ENCODE results near the gene ANO7. TPM values are rescaled to one million over a fixed set of nuclear protein-coding genes. Genes with fewer than 3 reads are reported as not detected.

The ANO7 gene
- 0.77 TPM for polyA plus RNA-seq (2013)

- ChIA-PET POLR2A (no interaction called here), CTCF (no interaction called here)
- Histone ChIP-seq H3K27me3 (replicated peaks in 2 of 5; ENCODE audit: control insufficient read depth in 4 of 5, insufficient read depth in 5 of 5, low read length in 4 of 5) (no peaks in the 10 kb centered on the region), H3K4me1 (ENCODE audit: control extremely low read depth in 1 of 4, control insufficient read depth in 4 of 4, insufficient read depth in 4 of 4, low read length in 3 of 4) (peaks cover 0 to 1% (median 0%) of the 10 kb centered on the region in 4 experiments), H3K4me3 (ENCODE audit: control insufficient read depth in 1 of 7, extremely low read depth in 1 of 7, insufficient read depth in 4 of 7, low read depth in 2 of 7, low read length in 6 of 7) (no peak within 1 kb of the TSS), H3K9me3 (ENCODE audit: control extremely low read depth in 1 of 5, control insufficient read depth in 4 of 5, insufficient read depth in 2 of 5, low read depth in 1 of 5, low read length in 4 of 5) (no peaks in the 10 kb centered on the region), H3K27ac (ENCODE audit: insufficient read depth in 1 of 2, low read depth in 1 of 2, low read length in 2 of 2, poor library complexity in 1 of 2, severe bottlenecking in 2 of 2) (no peak within 1 kb of the TSS), H3K36me3 (ENCODE audit: control insufficient read depth in 4 of 4, insufficient read depth in 4 of 4, low read length in 3 of 4) (peaks cover 0 to 2% (median 0%) of the 10 kb centered on the region in 4 experiments)
- DNase-seq = no peak
- 92% methylated on average over 17 of the region's 21 CpGs for WGBS (ENCODE audit: insufficient coverage)
Measured at GRCh38 chr2:241188361-241189092, at the start of gene ANO7. Gene ANO7, plus strand, starts transcription at chr2:241188677. Its CDS starts 1,387 bp downstream, at chr2:241190064.

GRCh38 chr2:241139531-241140444, 48.7 kb upstream of the ANO7 start:
- no peak for DNase-seq
- Histone ChIP-seq H3K36me3 (ENCODE audit: control insufficient read depth in 4 of 4, insufficient read depth in 4 of 4, low read length in 3 of 4) (peaks cover 6 to 85% (median 30%) of the 10 kb centered on the region in 4 experiments), H3K27ac (ENCODE audit: insufficient read depth in 1 of 2, low read depth in 1 of 2, low read length in 2 of 2, poor library complexity in 1 of 2, severe bottlenecking in 2 of 2) (no peak overlapping the region), H3K4me1 (ENCODE audit: control extremely low read depth in 1 of 4, control insufficient read depth in 4 of 4, insufficient read depth in 4 of 4, low read length in 3 of 4) (no peaks in the 10 kb centered on the region), H3K4me3 (ENCODE audit: control insufficient read depth in 1 of 7, extremely low read depth in 1 of 7, insufficient read depth in 4 of 7, low read depth in 2 of 7, low read length in 6 of 7) (no peak overlapping the region), H3K27me3 (replicated peaks in 2 of 5; ENCODE audit: control insufficient read depth in 4 of 5, insufficient read depth in 5 of 5, low read length in 4 of 5) (no peaks in the 10 kb centered on the region), H3K9me3 (ENCODE audit: control extremely low read depth in 1 of 5, control insufficient read depth in 4 of 5, insufficient read depth in 2 of 5, low read depth in 1 of 5, low read length in 4 of 5) (no peaks in the 10 kb centered on the region)
- 93% methylated on average over 23 of the region's 24 CpGs for WGBS (ENCODE audit: insufficient coverage)
- ChIA-PET POLR2A (interaction anchor here (0.6 kb wide), 1 partner anchor 49 kb away, joined by 4 read pairs; no protein-coding TSS in a partner anchor), CTCF (no interaction called here)

GRCh38 chr2:241140445-241140840, 48.0 kb upstream of the ANO7 start:
- no peak for DNase-seq
- Histone ChIP-seq H3K4me1 (ENCODE audit: control extremely low read depth in 1 of 4, control insufficient read depth in 4 of 4, insufficient read depth in 4 of 4, low read length in 3 of 4) (no peaks in the 10 kb centered on the region), H3K36me3 (ENCODE audit: control insufficient read depth in 4 of 4, insufficient read depth in 4 of 4, low read length in 3 of 4) (peaks cover 6 to 78% (median 28%) of the 10 kb centered on the region in 4 experiments), H3K27me3 (replicated peaks in 2 of 5; ENCODE audit: control insufficient read depth in 4 of 5, insufficient read depth in 5 of 5, low read length in 4 of 5) (no peaks in the 10 kb centered on the region), H3K4me3 (ENCODE audit: control insufficient read depth in 1 of 7, extremely low read depth in 1 of 7, insufficient read depth in 4 of 7, low read depth in 2 of 7, low read length in 6 of 7) (no peak overlapping the region), H3K9me3 (ENCODE audit: control extremely low read depth in 1 of 5, control insufficient read depth in 4 of 5, insufficient read depth in 2 of 5, low read depth in 1 of 5, low read length in 4 of 5) (no peaks in the 10 kb centered on the region), H3K27ac (ENCODE audit: insufficient read depth in 1 of 2, low read depth in 1 of 2, low read length in 2 of 2, poor library complexity in 1 of 2, severe bottlenecking in 2 of 2) (no peak overlapping the region)
- WGBS (ENCODE audit: insufficient coverage) = 100% methylated on average over 9 of the region's 10 CpGs
- POLR2A ChIA-PET = interaction anchor here (0.6 kb wide), 1 partner anchor 50 kb away, joined by 4 read pairs; no protein-coding TSS in a partner anchor
- CTCF ChIA-PET = no interaction called here

- no peaks in the 10 kb centered on the region for H3K27me3 ChIP-seq (replicated peaks in 2 of 5; ENCODE audit: control insufficient read depth in 4 of 5, insufficient read depth in 5 of 5, low read length in 4 of 5)
- no peaks in the 10 kb centered on the region for H3K9me3 ChIP-seq (ENCODE audit: control extremely low read depth in 1 of 5, control insufficient read depth in 4 of 5, insufficient read depth in 2 of 5, low read depth in 1 of 5, low read length in 4 of 5)
- WGBS (ENCODE audit: insufficient coverage) = 97% methylated on average over 14 of the region's 14 CpGs
- CTCF ChIA-PET = interaction anchor here (1.3 kb wide), 1 partner anchor 16 kb away, joined by 3 read pairs; no protein-coding TSS in a partner anchor
- H3K36me3 ChIP-seq (ENCODE audit: control insufficient read depth in 4 of 4, insufficient read depth in 4 of 4, low read length in 3 of 4) = peaks cover 6 to 70% (median 25%) of the 10 kb centered on the region in 4 experiments
- no peaks in the 10 kb centered on the region for H3K4me1 ChIP-seq (ENCODE audit: control extremely low read depth in 1 of 4, control insufficient read depth in 4 of 4, insufficient read depth in 4 of 4, low read length in 3 of 4)
- DNase-seq = no peak
- no peak overlapping the region for H3K4me3 ChIP-seq (ENCODE audit: control insufficient read depth in 1 of 7, extremely low read depth in 1 of 7, insufficient read depth in 4 of 7, low read depth in 2 of 7, low read length in 6 of 7)
- POLR2A ChIA-PET = no interaction called here
- H3K27ac ChIP-seq (ENCODE audit: insufficient read depth in 1 of 2, low read depth in 1 of 2, low read length in 2 of 2, poor library complexity in 1 of 2, severe bottlenecking in 2 of 2) = no peak overlapping the region
Measured at GRCh38 chr2:241141214-241141770, 47.2 kb upstream of the ANO7 start.

- ChIA-PET POLR2A (no interaction called here), CTCF (interaction anchor here (1.3 kb wide), 1 partner anchor 15 kb away, joined by 3 read pairs; no protein-coding TSS in a partner anchor)
- no peak for DNase-seq
- Histone ChIP-seq H3K27ac (ENCODE audit: insufficient read depth in 1 of 2, low read depth in 1 of 2, low read length in 2 of 2, poor library complexity in 1 of 2, severe bottlenecking in 2 of 2) (no peak overlapping the region), H3K36me3 (ENCODE audit: control insufficient read depth in 4 of 4, insufficient read depth in 4 of 4, low read length in 3 of 4) (peaks cover 4 to 62% (median 21%) of the 10 kb centered on the region in 4 experiments), H3K4me3 (ENCODE audit: control insufficient read depth in 1 of 7, extremely low read depth in 1 of 7, insufficient read depth in 4 of 7, low read depth in 2 of 7, low read length in 6 of 7) (no peak overlapping the region), H3K27me3 (replicated peaks in 2 of 5; ENCODE audit: control insufficient read depth in 4 of 5, insufficient read depth in 5 of 5, low read length in 4 of 5) (no peaks in the 10 kb centered on the region), H3K4me1 (ENCODE audit: control extremely low read depth in 1 of 4, control insufficient read depth in 4 of 4, insufficient read depth in 4 of 4, low read length in 3 of 4) (no peaks in the 10 kb centered on the region), H3K9me3 (ENCODE audit: control extremely low read depth in 1 of 5, control insufficient read depth in 4 of 5, insufficient read depth in 2 of 5, low read depth in 1 of 5, low read length in 4 of 5) (no peaks in the 10 kb centered on the region)
- 100% methylated on average over 4 of the region's 6 CpGs for WGBS (ENCODE audit: insufficient coverage)
Measured at GRCh38 chr2:241142063-241142462, 46.4 kb upstream of the ANO7 start.

- H3K27me3 ChIP-seq (replicated peaks in 2 of 5; ENCODE audit: control insufficient read depth in 4 of 5, insufficient read depth in 5 of 5, low read length in 4 of 5) = no peaks in the 10 kb centered on the region
- DNase-seq = no peak
- H3K4me1 ChIP-seq (ENCODE audit: control extremely low read depth in 1 of 4, control insufficient read depth in 4 of 4, insufficient read depth in 4 of 4, low read length in 3 of 4) = peaks cover 0 to under 1% (median 0%) of the 10 kb centered on the region in 4 experiments
- POLR2A ChIA-PET = no interaction called here
- no peak overlapping the region for H3K4me3 ChIP-seq (ENCODE audit: control insufficient read depth in 1 of 7, extremely low read depth in 1 of 7, insufficient read depth in 4 of 7, low read depth in 2 of 7, low read length in 6 of 7)
- no peak overlapping the region for H3K27ac ChIP-seq (ENCODE audit: insufficient read depth in 1 of 2, low read depth in 1 of 2, low read length in 2 of 2, poor library complexity in 1 of 2, severe bottlenecking in 2 of 2)
- CTCF ChIA-PET = interaction anchor here (1.3 kb wide), 1 partner anchor 14 kb away, joined by 3 read pairs; no protein-coding TSS in a partner anchor
- WGBS (ENCODE audit: insufficient coverage) = 98% methylated on average over 9 of the region's 9 CpGs
- H3K9me3 ChIP-seq (ENCODE audit: control extremely low read depth in 1 of 5, control insufficient read depth in 4 of 5, insufficient read depth in 2 of 5, low read depth in 1 of 5, low read length in 4 of 5) = no peaks in the 10 kb centered on the region
- peaks cover 4 to 58% (median 19%) of the 10 kb centered on the region in 4 experiments for H3K36me3 ChIP-seq (ENCODE audit: control insufficient read depth in 4 of 4, insufficient read depth in 4 of 4, low read length in 3 of 4)
Measured at GRCh38 chr2:241142593-241142992, 45.9 kb upstream of the ANO7 start.

Measured in common myeloid progenitor, CD34-positive (primary cell).